ENCODE measurements around the gene LAPTM5. TPM values are rescaled to one million over a fixed set of nuclear protein-coding genes. Genes with fewer than 3 reads are reported as not detected.

Gene LAPTM5
- total RNA-seq, 1 donor from 2014 or later = 39.8 TPM

- no peaks in the 10 kb centered on the region for H3K4me1 ChIP-seq
- H3K27me3 ChIP-seq = no peaks in the 10 kb centered on the region
- no peaks in the 10 kb centered on the region for H3K9me3 ChIP-seq
- no peak overlapping the region for H3K27ac ChIP-seq
- H3K4me3 ChIP-seq = no peak overlapping the region
- no peak for DNase-seq (ENCODE audit: extremely low spot score in 2 of 2)
- H3K36me3 ChIP-seq = no peaks in the 10 kb centered on the region
- TF ChIP-seq, protein P1, sequence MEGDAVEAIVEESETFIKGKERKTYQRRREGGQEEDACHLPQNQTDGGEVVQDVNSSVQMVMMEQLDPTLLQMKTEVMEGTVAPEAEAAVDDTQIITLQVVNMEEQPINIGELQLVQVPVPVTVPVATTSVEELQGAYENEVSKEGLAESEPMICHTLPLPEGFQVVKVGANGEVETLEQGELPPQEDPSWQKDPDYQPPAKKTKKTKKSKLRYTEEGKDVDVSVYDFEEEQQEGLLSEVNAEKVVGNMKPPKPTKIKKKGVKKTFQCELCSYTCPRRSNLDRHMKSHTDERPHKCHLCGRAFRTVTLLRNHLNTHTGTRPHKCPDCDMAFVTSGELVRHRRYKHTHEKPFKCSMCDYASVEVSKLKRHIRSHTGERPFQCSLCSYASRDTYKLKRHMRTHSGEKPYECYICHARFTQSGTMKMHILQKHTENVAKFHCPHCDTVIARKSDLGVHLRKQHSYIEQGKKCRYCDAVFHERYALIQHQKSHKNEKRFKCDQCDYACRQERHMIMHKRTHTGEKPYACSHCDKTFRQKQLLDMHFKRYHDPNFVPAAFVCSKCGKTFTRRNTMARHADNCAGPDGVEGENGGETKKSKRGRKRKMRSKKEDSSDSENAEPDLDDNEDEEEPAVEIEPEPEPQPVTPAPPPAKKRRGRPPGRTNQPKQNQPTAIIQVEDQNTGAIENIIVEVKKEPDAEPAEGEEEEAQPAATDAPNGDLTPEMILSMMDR (IDR thresholded peaks at IDR 0.05) = no peak
- TF ChIP-seq POLR2A (IDR thresholded peaks at IDR 0.05) (no peak), POLR2AphosphoS5 (IDR thresholded peaks at IDR 0.05; ENCODE audit: insufficient read depth in 1 of 2, low read depth in 1 of 2) (no peak)
- intact Hi-C loops (cut with DNase I) = no loop called here
These were observed 28.1 kb upstream of the LAPTM5 start for GRCh38 chr1:30785714-30786113.

DNA sequence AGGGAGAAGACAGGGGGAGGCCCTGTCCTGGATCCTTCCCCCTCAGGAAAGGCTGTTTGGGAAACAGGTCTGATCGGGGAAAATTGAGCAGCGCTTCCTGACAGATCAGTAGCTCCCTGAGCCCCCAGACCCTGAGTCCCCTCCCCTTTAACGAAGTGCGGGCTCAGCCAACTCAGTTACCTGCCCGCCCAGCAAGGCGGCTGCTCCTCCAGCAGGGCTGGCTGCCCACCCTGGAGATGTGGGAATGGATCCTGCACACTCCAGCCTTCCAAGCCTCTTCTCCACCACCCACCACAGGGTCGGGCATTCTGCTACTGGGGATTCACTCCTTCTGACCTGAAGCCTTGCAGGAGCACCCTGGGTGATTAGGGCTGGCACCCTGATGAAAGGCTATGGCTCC lies 27.6 kb upstream of the LAPTM5 start:
- Histone ChIP-seq H3K4me3 (no peak overlapping the region), H3K9me3 (no peaks in the 10 kb centered on the region), H3K27ac (no peak overlapping the region), H3K36me3 (no peaks in the 10 kb centered on the region), H3K4me1 (no peaks in the 10 kb centered on the region), H3K27me3 (no peaks in the 10 kb centered on the region)
- DNase-seq (ENCODE audit: extremely low spot score in 2 of 2) = no peak
- intact Hi-C loops (cut with DNase I) = no loop called here
- TF ChIP-seq, protein P1 (IDR thresholded peaks at IDR 0.05) = no peak
- TF ChIP-seq POLR2A (IDR thresholded peaks at IDR 0.05) (no peak), POLR2AphosphoS5 (IDR thresholded peaks at IDR 0.05; ENCODE audit: insufficient read depth in 1 of 2, low read depth in 1 of 2) (no peak)

GRCh38 chr1:30783256-30783915 lies 25.8 kb upstream of the LAPTM5 start:
- intact Hi-C loops (cut with DNase I) = no loop called here
- no peak for DNase-seq (ENCODE audit: extremely low spot score in 2 of 2)
- Histone ChIP-seq H3K4me3 (no peak overlapping the region), H3K36me3 (no peaks in the 10 kb centered on the region), H3K27ac (no peak overlapping the region), H3K4me1 (no peaks in the 10 kb centered on the region), H3K27me3 (no peaks in the 10 kb centered on the region), H3K9me3 (no peaks in the 10 kb centered on the region)
- TF ChIP-seq POLR2AphosphoS5 (IDR thresholded peaks at IDR 0.05; ENCODE audit: insufficient read depth in 1 of 2, low read depth in 1 of 2) (no peak), POLR2A (IDR thresholded peaks at IDR 0.05) (no peak)
- TF ChIP-seq, protein P1 (IDR thresholded peaks at IDR 0.05) = no peak

- H3K9me3 ChIP-seq = no peaks in the 10 kb centered on the region
- H3K36me3 ChIP-seq = no peaks in the 10 kb centered on the region
- peak overlapping the region in 1 of 2 donors; percentile 16 for H3K4me3 ChIP-seq
- H3K27me3 ChIP-seq = no peaks in the 10 kb centered on the region
- no peaks in the 10 kb centered on the region for H3K4me1 ChIP-seq
- no peak for DNase-seq (ENCODE audit: extremely low spot score in 2 of 2)
- no peak for TF ChIP-seq POLR2A (IDR thresholded peaks at IDR 0.05)
- TF ChIP-seq, protein P1 (IDR thresholded peaks at IDR 0.05) = peak; percentile 40 to 85 (median 47)
- TF ChIP-seq POLR2AphosphoS5 (IDR thresholded peaks at IDR 0.05; ENCODE audit: insufficient read depth in 1 of 2, low read depth in 1 of 2) = no peak
- H3K27ac ChIP-seq = no peak overlapping the region
- intact Hi-C loops (cut with DNase I) = no loop called here
These were observed 25.0 kb upstream of the LAPTM5 start for GRCh38 chr1:30782361-30783255.

All from vagina (tissue), 2 donors.